GM06990 (cell line): ENCODE data around the gene ALDH1B1.

Source experiments
- DNase-seq: peaks from one replicate; pipeline ENCODE4 v3.0.0-alpha.2; 2011; ENCODE audit not compliant: insufficient read length; ENCODE audit errors: extremely low read depth
- H3K27me3 ChIP-seq: replicated peaks from 2 replicates; pipeline ENCODE4 v1.6.0; 2011; ENCODE audit warnings: low read length; ENCODE audit not compliant: control insufficient read depth, insufficient read depth
- H3K36me3 ChIP-seq: 2 replicates; pipeline ENCODE4 v1.5.1; 2011; ENCODE audit warnings: low read length; ENCODE audit not compliant: control insufficient read depth, insufficient read depth
- H3K4me3 ChIP-seq: replicated peaks from 2 replicates; pipeline ENCODE4 v1.5.1; 2011; ENCODE audit warnings: low read depth, mild to moderate bottlenecking, control low read depth, low read length
- TF ChIP-seq, protein P1 (sequence below): IDR thresholded peaks from 2 replicates; pipeline ENCODE4 v1.5.1; 2011; ENCODE audit warnings: low read length, control low read depth, mild to moderate bottlenecking, inconsistent platforms; ENCODE audit not compliant: insufficient read depth, poor library complexity, severe bottlenecking

The ALDH1B1 gene

DNA sequence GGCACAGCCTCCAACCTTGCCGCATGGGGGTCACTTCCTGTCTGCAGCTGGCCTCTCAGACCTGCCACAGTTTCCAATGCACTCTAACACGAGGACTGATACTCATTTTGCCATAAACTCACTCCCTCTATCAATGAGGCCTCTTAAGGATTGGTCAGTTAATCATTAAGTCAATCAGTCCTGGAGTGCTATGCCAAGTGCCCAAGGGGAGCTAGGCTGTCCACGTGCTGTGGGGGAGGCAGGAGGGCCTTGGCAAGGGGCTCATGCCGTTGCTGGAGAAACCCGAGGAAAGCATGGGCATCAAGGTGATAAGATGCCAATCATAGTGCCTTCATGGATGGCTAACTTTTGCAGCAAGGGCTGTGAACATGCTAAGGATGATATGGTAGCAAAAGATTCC lies 1.7 kb upstream of the ALDH1B1 start:
- TF ChIP-seq, protein P1, sequence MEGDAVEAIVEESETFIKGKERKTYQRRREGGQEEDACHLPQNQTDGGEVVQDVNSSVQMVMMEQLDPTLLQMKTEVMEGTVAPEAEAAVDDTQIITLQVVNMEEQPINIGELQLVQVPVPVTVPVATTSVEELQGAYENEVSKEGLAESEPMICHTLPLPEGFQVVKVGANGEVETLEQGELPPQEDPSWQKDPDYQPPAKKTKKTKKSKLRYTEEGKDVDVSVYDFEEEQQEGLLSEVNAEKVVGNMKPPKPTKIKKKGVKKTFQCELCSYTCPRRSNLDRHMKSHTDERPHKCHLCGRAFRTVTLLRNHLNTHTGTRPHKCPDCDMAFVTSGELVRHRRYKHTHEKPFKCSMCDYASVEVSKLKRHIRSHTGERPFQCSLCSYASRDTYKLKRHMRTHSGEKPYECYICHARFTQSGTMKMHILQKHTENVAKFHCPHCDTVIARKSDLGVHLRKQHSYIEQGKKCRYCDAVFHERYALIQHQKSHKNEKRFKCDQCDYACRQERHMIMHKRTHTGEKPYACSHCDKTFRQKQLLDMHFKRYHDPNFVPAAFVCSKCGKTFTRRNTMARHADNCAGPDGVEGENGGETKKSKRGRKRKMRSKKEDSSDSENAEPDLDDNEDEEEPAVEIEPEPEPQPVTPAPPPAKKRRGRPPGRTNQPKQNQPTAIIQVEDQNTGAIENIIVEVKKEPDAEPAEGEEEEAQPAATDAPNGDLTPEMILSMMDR = no peak
- H3K4me3 ChIP-seq = no peak overlapping the region
- no peaks in the 10 kb centered on the region for H3K36me3 ChIP-seq
- no peak for DNase-seq
- no peaks in the 10 kb centered on the region for H3K27me3 ChIP-seq

DNA sequence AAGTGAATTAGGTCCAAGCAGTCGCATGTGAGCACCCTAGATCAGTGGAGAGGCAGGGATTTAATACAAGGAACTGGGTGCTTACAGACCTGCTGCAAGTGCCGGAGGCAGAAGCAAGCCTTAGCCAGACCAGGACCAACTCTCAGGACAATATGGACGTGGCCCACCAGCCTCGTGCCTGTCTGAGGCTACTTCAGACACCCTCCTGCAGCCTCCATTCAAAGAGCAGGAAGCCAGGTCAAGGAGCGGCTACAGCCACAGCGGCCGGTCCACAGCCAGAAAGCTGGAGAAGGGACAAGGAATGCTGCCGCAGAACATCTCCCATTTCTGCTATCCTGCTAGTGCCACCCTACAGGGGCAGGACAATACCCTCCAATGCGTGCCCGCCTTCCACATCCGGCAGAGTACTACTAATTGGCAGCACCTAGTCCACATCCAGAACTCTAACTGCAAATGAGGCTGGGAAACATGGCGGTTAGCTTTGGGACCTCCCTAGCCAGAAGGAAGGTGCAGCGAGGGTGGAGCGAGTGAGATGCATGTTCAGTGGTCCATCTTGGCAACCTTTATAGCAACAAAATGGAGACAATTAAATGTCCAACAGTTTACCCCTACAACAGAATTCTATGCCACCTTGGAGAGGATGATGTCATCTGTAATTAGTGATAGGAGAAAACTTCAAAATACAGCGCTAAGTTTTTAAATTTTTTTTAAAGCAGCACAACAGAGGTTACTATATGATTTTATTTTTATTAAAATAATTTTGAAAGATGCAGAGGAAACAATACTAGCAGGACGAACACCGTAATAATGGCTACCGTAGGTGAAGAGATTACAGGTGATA lies 1.0 kb upstream of the ALDH1B1 start:
- no peak for DNase-seq
- H3K4me3 ChIP-seq = no peak overlapping the region
- H3K27me3 ChIP-seq = no peaks in the 10 kb centered on the region
- TF ChIP-seq, protein P1 = no peak
- H3K36me3 ChIP-seq = no peaks in the 10 kb centered on the region; the same call in none of the 2 replicates

DNA sequence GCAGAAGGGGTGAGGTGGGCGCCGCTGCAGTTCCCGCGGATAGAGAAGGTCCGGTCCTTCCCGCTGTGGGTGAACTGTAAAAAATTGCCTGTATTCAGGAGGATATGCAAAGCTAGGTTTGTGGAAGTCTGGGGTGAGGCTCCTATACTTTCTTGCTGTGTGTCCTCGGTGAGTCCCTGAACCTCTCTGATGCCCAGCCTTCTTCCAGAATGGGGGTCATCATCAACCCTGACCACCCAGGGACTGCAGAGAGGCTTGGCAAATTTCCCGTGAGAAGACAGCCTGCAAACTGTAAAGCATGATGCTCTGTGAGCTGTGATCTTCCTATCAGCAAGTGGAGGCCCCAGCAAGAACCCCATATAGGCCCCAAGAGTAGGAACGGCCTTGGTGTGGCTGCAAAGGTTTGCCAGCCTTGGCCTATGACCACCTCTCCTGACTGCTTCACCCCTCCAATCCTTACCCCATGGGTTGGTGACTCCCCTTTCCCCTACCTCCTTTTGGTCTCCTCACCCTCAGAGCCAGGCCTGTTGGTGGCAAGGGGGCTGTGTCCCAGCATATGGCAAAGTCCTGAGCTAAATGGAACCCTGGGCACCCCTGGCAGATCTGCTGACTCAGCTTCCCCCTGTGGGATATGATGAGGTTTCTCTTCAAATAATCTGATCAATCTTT lies 760 bp downstream of the ALDH1B1 start:
- Histone ChIP-seq H3K4me3 (peak overlapping the region; percentile 75), H3K36me3 (peaks cover 2% of the 10 kb centered on the region), H3K27me3 (no peaks in the 10 kb centered on the region)
- DNase-seq = peak; percentile 28
- TF ChIP-seq, protein P1 = no peak

DNA sequence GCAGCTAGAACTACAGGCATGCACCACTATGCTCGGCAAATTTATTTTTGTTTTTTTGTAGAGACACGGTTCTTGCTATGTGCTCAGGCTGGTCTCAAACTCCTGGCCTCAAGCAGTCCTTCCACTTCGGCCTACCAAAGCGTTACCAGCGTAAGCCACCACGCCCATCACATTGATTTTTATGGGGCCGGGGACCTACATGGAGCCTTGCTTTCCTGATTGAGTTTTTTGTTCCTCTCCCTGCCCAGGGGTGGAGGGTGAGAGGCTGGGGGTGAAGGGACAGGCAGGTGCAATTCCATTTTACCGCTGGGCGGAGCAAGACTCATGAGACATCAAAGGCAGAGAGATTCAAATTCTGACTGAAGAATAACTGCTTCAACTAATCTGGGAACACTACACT lies 1.9 kb downstream of the ALDH1B1 start:
- no peak overlapping the region for H3K4me3 ChIP-seq
- TF ChIP-seq, protein P1 = no peak
- peaks cover 3% of the 10 kb centered on the region for H3K36me3 ChIP-seq
- DNase-seq = no peak
- H3K27me3 ChIP-seq = no peaks in the 10 kb centered on the region

DNA sequence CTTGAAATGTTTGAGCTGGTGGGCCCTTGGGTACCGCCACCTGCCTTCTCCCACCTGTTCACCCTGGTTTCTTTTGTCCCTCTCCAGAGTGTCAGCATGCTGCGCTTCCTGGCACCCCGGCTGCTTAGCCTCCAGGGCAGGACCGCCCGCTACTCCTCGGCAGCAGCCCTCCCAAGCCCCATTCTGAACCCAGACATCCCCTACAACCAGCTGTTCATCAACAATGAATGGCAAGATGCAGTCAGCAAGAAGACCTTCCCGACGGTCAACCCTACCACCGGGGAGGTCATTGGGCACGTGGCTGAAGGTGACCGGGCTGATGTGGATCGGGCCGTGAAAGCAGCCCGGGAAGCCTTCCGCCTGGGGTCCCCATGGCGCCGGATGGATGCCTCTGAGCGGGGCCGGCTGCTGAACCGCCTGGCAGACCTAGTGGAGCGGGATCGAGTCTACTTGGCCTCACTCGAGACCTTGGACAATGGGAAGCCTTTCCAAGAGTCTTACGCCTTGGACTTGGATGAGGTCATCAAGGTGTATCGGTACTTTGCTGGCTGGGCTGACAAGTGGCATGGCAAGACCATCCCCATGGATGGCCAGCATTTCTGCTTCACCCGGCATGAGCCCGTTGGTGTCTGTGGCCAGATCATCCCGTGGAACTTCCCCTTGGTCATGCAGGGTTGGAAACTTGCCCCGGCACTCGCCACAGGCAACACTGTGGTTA lies 3.3 kb downstream of the ALDH1B1 start:
- no peak overlapping the region for H3K4me3 ChIP-seq
- no peaks in the 10 kb centered on the region for H3K27me3 ChIP-seq
- DNase-seq = no peak
- peaks cover 3% of the 10 kb centered on the region for H3K36me3 ChIP-seq
- TF ChIP-seq, protein P1 = no peak
